SHP77 treated with DMSO at 0.1 percent for 48 hours (cell line): ENCODE measurements around the gene KRTAP12-4.
"Not testable (repeated sequence)": the region's sequence is repeated elsewhere in the genome, so short reads cannot be mapped to it uniquely, and the experiment has no call there.

ENCODE experiments used
- DNase-seq: peaks from one replicate; lab custom pipeline; 2025; lab: John Stamatoyannopoulos, UW

Gene KRTAP12-4

GRCh38 chr21:44654576-44655175 is at the start of gene KRTAP12-4:
Gene KRTAP12-4 (minus strand): TSS chr21:44654659. CDS start chr21:44654614, 45 bp downstream.
- no peak for DNase-seq

GRCh38 chr21:44703731-44704635 is 49.5 kb upstream of the KRTAP12-4 start:
- DNase-seq = no peak

- peak; percentile 41 for DNase-seq
Measured at GRCh38 chr21:44702973-44703730, 48.7 kb upstream of the KRTAP12-4 start.

GRCh38 chr21:44702111-44702972 is 47.9 kb upstream of the KRTAP12-4 start:
- DNase-seq = no peak

- DNase-seq = no peak
Measured at GRCh38 chr21:44701541-44701940, 47.1 kb upstream of the KRTAP12-4 start.

GRCh38 chr21:44701023-44701400 is 46.6 kb upstream of the KRTAP12-4 start:
- DNase-seq = no peak

- DNase-seq = no peak
Measured at GRCh38 chr21:44700101-44701022, 45.9 kb upstream of the KRTAP12-4 start.

- no peak for DNase-seq
Measured at GRCh38 chr21:44699502-44700001, 45.1 kb upstream of the KRTAP12-4 start.

GRCh38 chr21:44697811-44698734 is 43.6 kb upstream of the KRTAP12-4 start:
- DNase-seq = no peak

- not testable (repeated sequence) for DNase-seq
Measured at GRCh38 chr21:44697172-44697810, 42.8 kb upstream of the KRTAP12-4 start, which contains the start of gene KRTAP10-12. Gene KRTAP10-12 (plus strand): TSS chr21:44697172. CDS start chr21:44697202, 30 bp downstream.

GRCh38 chr21:44696572-44696971 is 42.1 kb upstream of the KRTAP12-4 start:
- DNase-seq = no peak

GRCh38 chr21:44695641-44696040 is 41.2 kb upstream of the KRTAP12-4 start:
- no peak for DNase-seq

GRCh38 chr21:44695184-44695583 is 40.7 kb upstream of the KRTAP12-4 start:
- DNase-seq = no peak

GRCh38 chr21:44694776-44695175 is 40.3 kb upstream of the KRTAP12-4 start:
- no peak for DNase-seq

- DNase-seq = no peak
Measured at GRCh38 chr21:44692798-44693512, 38.5 kb upstream of the KRTAP12-4 start.

GRCh38 chr21:44691686-44692085 is 37.2 kb upstream of the KRTAP12-4 start:
- DNase-seq = no peak

GRCh38 chr21:44689740-44690139 is 35.3 kb upstream of the KRTAP12-4 start:
- not testable (repeated sequence) for DNase-seq

GRCh38 chr21:44687671-44688070 is 33.2 kb upstream of the KRTAP12-4 start:
- no peak for DNase-seq
